Bronchial epithelial cell (primary cell): Measurements from ENCODE around the gene PDLIM1. TPM values are rescaled to one million over a fixed set of nuclear protein-coding genes. Genes with fewer than 3 reads are reported as not detected.

Experiments
- DNase-seq: peaks from one replicate; pipeline ENCODE4 v3.0.0-alpha.2; 2010; ENCODE audit warnings: low read depth
- FAIRE-seq: peaks from 2 replicates; lab custom pipeline; 2011; peaks lifted over from hg19 to GRCh38; lab: Jason Lieb, UNC
- H3K27me3 ChIP-seq: 2 replicates; pipeline ENCODE4 v1.5.1; 2011; ENCODE audit warnings: low read length; ENCODE audit not compliant: control insufficient read depth, insufficient read depth
- H3K36me3 ChIP-seq: 2 replicates; pipeline ENCODE4 v1.5.1; 2011; ENCODE audit warnings: low read length; ENCODE audit not compliant: control insufficient read depth, insufficient read depth
- H3K4me3 ChIP-seq: 2 replicates; pipeline ENCODE4 v1.5.1; 2011; ENCODE audit warnings: mild to moderate bottlenecking, low read depth, low read length, control low read depth
- CTCF ChIP-seq: IDR thresholded peaks from 2 replicates; pipeline ENCODE4 v1.5.1; 2011; ENCODE audit warnings: mild to moderate bottlenecking, moderate library complexity, low read length, control low read depth, inconsistent platforms; ENCODE audit not compliant: insufficient read depth, severe bottlenecking
- total RNA-seq: library from RNA; depleted of rRNA; stranded (reverse); fragments of >200 nt; gene quantifications from 2 replicates; pipeline ENCODE4 v1.2.1, GENCODE V29; 2014

The PDLIM1 gene
- total RNA-seq, 1 donor from 2014 or later: 19.2 TPM

GRCh38 chr10:95334805-95335144 is 44.0 kb upstream of the PDLIM1 start:
- Histone ChIP-seq H3K27me3 (no peaks in the 10 kb centered on the region), H3K4me3 (no peak overlapping the region), H3K36me3 (no peaks in the 10 kb centered on the region)
- DNase-seq (no peak), FAIRE-seq (no peak)
- no peak for TF ChIP-seq CTCF

DNA sequence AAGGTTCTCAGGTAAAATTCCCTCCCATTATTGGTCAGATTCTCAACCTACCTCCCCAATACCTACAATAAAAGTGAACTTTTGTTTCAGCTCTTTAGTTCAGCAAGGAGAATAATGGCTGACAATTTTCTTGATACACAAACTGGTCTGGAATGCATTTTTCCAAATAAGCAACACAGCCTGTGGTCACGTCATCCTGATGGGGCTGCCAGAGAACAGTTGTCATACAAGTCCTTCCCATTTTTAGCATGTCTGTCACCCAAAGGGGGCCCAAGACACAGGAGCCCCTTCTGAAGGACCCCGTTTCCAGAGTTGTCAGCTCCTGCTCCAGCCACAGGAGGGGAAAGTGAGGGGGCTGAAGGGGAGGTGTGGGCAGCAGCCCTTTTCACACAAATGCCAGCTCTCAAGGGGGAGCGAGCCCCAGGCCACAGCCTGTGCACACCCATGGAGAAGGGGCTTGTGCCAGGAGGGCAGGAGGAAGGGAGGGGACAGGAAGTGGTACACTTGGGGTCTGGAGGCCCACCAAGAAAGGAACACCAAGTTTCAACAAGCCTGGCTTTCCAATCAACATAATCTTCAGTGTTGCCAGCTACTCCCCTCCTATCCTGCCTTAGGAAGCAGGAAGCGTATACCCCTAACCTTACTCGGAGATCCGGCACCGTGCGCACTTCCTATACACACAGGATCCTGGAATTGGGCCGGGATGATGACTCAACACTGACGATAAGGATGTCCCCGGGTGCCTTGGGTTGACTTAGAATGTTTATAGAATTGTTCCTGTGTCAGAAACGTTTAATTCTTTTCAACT is 43.4 kb upstream of the PDLIM1 start:
- H3K27me3 ChIP-seq: no peaks in the 10 kb centered on the region
- no peaks in the 10 kb centered on the region for H3K36me3 ChIP-seq
- DNase-seq: peak; percentile 85
- H3K4me3 ChIP-seq: no peak overlapping the region
- no peak for TF ChIP-seq CTCF
- peak; percentile 13 for FAIRE-seq

GRCh38 chr10:95332666-95333249 is 42.0 kb upstream of the PDLIM1 start:
- FAIRE-seq: no peak
- no peaks in the 10 kb centered on the region for H3K36me3 ChIP-seq
- H3K4me3 ChIP-seq: no peak overlapping the region
- no peak for TF ChIP-seq CTCF
- DNase-seq: no peak
- no peaks in the 10 kb centered on the region for H3K27me3 ChIP-seq

GRCh38 chr10:95331596-95332130 is 40.9 kb upstream of the PDLIM1 start:
- Histone ChIP-seq H3K4me3 (no peak overlapping the region), H3K27me3 (no peaks in the 10 kb centered on the region), H3K36me3 (no peaks in the 10 kb centered on the region)
- DNase-seq: no peak
- TF ChIP-seq CTCF: no peak
- no peak for FAIRE-seq

DNA sequence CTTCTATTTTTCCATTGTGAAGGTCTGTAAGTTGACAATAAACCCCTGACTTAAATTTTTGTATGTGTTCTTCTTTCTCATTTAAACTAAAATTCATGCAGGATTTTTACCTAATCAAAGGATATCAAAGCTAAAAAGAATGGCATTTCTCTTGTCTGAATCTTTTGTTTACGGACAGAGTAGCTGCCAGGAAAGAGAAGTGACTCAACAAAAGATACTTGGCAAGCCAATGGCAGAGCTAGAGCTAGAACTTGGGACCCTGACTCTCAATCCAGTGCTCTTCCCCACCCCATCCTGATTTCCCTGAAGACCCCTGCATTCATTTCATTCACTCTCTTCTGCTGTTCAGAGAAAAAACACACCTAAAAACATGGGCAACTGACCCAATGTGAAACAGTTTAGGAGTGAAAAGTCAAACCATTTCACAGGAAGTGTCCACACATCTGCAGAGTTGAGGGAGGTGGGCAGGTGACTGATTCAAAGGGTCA is 40.2 kb upstream of the PDLIM1 start:
- FAIRE-seq: no peak
- Histone ChIP-seq H3K36me3 (no peaks in the 10 kb centered on the region), H3K27me3 (no peaks in the 10 kb centered on the region), H3K4me3 (no peak overlapping the region)
- TF ChIP-seq CTCF: no peak
- DNase-seq: peak; percentile 29
